Tibial nerve (tissue), 4 donors: ENCODE measurements around the gene ACAA1.

Experiments
- CTCF ChIP-seq, 5 experiments: fragments of 200-600 bp in 3 of 5; fragments of 450-650 bp in 2 of 5; sonication (generic) in 3 of 5; IDR thresholded peaks; one replicate each; pipeline ENCODE4 v1.5.1; 2016 to 2019; ENCODE audit warnings: antibody characterized with exemption in 5 of 5, mild to moderate bottlenecking in 3 of 5, moderate library complexity in 2 of 5
- EP300 ChIP-seq, 2 donors: sonication (generic); formaldehyde crosslinking; IDR thresholded peaks; one replicate each; pipeline ENCODE4 v1.6.1; 2017; ENCODE audit warnings: antibody characterized with exemption in 2 of 2, mild to moderate bottlenecking in 1 of 2
- POLR2A ChIP-seq, 2 donors: fragments of 450-650 bp; IDR thresholded peaks; one replicate each; pipeline ENCODE4 v1.6.1; 2017; ENCODE audit warnings: antibody characterized with exemption in 2 of 2, mild to moderate bottlenecking in 2 of 2, moderate library complexity in 2 of 2

GRCh38 chr3:38157595-38157994 is 20.7 kb upstream of the ACAA1 start:
- TF ChIP-seq CTCF (IDR thresholded peaks at IDR 0.05) (no peak), POLR2A (IDR thresholded peaks at IDR 0.05) (no peak), EP300 (IDR thresholded peaks at IDR 0.05) (no peak)
